ENCODE measurements around the gene PHF19. TPM values are rescaled to one million over a fixed set of nuclear protein-coding genes. Genes with fewer than 3 reads are reported as not detected.

The PHF19 gene
- total RNA-seq, 2 donors from 2014 or later, result 236 to 258 TPM

- H3K9me3 Mint-ChIP-seq, result no peaks in the 10 kb centered on the region
- peaks cover 95% of the 10 kb centered on the region for H3K36me3 Mint-ChIP-seq (ENCODE audit: low read depth)
- ATAC-seq (replicated peaks), result peak; percentile 34
- H3K4me3 Mint-ChIP-seq, result no peak overlapping the region
- peak overlapping the region; percentile 21 for H3K27ac Mint-ChIP-seq
- peaks cover 13% of the 10 kb centered on the region for H3K4me1 Mint-ChIP-seq
- no peaks in the 10 kb centered on the region for H3K27me3 Mint-ChIP-seq
These were observed 47.3 kb downstream of the PHF19 start for GRCh38 chr9:120829650-120830049.

- Mint-ChIP-seq H3K36me3 (ENCODE audit: low read depth) (peaks cover 100% of the 10 kb centered on the region), H3K27ac (peak overlapping the region; percentile 45), H3K4me1 (no peaks in the 10 kb centered on the region), H3K4me3 (no peak overlapping the region), H3K9me3 (no peaks in the 10 kb centered on the region), H3K27me3 (no peaks in the 10 kb centered on the region)
- no peak for ATAC-seq (replicated peaks)
These were observed 56.9 kb downstream of the PHF19 start for GRCh38 chr9:120820095-120820494.

- Mint-ChIP-seq H3K4me1 (no peaks in the 10 kb centered on the region), H3K4me3 (no peak overlapping the region), H3K27me3 (no peaks in the 10 kb centered on the region), H3K27ac (peak overlapping the region; percentile 17), H3K36me3 (ENCODE audit: low read depth) (peaks cover 89% of the 10 kb centered on the region), H3K9me3 (no peaks in the 10 kb centered on the region)
- ATAC-seq (replicated peaks), result no peak
These were observed 58.4 kb downstream of the PHF19 start for GRCh38 chr9:120818595-120818994.

- no peak overlapping the region for H3K27ac Mint-ChIP-seq
- H3K9me3 Mint-ChIP-seq, result peaks cover 5% of the 10 kb centered on the region
- no peaks in the 10 kb centered on the region for H3K27me3 Mint-ChIP-seq
- no peaks in the 10 kb centered on the region for H3K4me1 Mint-ChIP-seq
- no peak overlapping the region for H3K4me3 Mint-ChIP-seq
- peaks cover 59% of the 10 kb centered on the region for H3K36me3 Mint-ChIP-seq (ENCODE audit: low read depth)
- ATAC-seq (replicated peaks), result no peak
These were observed 61.9 kb downstream of the PHF19 start for GRCh38 chr9:120815075-120815474.

- Mint-ChIP-seq H3K9me3 (peaks cover 13% of the 10 kb centered on the region), H3K4me3 (no peak overlapping the region), H3K4me1 (no peaks in the 10 kb centered on the region), H3K36me3 (ENCODE audit: low read depth) (peaks cover 5% of the 10 kb centered on the region), H3K27me3 (no peaks in the 10 kb centered on the region), H3K27ac (no peak overlapping the region)
- no peak for ATAC-seq (replicated peaks)
These were observed 68.1 kb downstream of the PHF19 start for GRCh38 chr9:120808931-120809330.

GRCh38 chr9:120807607-120808379 lies 69.2 kb downstream of the PHF19 start:
- Mint-ChIP-seq H3K4me3 (no peak overlapping the region), H3K27me3 (no peaks in the 10 kb centered on the region), H3K27ac (no peak overlapping the region), H3K9me3 (peaks cover 13% of the 10 kb centered on the region), H3K36me3 (ENCODE audit: low read depth) (peaks cover 5% of the 10 kb centered on the region), H3K4me1 (no peaks in the 10 kb centered on the region)
- ATAC-seq (replicated peaks), result no peak

Other genes starting within 250 kb of the PHF19 start
- 1 to 10 TPM; 3.3 to 4.1 TPM for gene MEGF9, start 162.7 kb downstream of the PHF19 start, total RNA-seq
- 10 to 100 TPM; 50.4 to 87.8 TPM for gene FBXW2, start 83.8 kb downstream of the PHF19 start, total RNA-seq
- 10 to 100 TPM; 60.2 to 62.8 TPM for gene PSMD5, start 34.3 kb downstream of the PHF19 start, total RNA-seq
- gene TRAF1, start 49.6 kb upstream of the PHF19 start, total RNA-seq, result 100 to 1,000 TPM in 1 of 2 donors, 10 to 100 TPM in 1; 71.4 to 164 TPM
- 1 to 10 TPM; 1.7 to 1.8 TPM for gene C5, start 173.1 kb upstream of the PHF19 start, total RNA-seq
- gene CNTRL, start 197.8 kb upstream of the PHF19 start, total RNA-seq, result 10 to 100 TPM; 58.9 to 65.4 TPM